ENCODE measurements around the gene TBC1D23. TPM values are rescaled to one million over a fixed set of nuclear protein-coding genes. Genes with fewer than 3 reads are reported as not detected.

Gene TBC1D23
- total and polyA plus RNA-seq, 2 of the 13 experiments (the other 11 are each of a cell fraction or from before 2014, with no cell fraction given) = 28.7 to 35.4 TPM

DNA sequence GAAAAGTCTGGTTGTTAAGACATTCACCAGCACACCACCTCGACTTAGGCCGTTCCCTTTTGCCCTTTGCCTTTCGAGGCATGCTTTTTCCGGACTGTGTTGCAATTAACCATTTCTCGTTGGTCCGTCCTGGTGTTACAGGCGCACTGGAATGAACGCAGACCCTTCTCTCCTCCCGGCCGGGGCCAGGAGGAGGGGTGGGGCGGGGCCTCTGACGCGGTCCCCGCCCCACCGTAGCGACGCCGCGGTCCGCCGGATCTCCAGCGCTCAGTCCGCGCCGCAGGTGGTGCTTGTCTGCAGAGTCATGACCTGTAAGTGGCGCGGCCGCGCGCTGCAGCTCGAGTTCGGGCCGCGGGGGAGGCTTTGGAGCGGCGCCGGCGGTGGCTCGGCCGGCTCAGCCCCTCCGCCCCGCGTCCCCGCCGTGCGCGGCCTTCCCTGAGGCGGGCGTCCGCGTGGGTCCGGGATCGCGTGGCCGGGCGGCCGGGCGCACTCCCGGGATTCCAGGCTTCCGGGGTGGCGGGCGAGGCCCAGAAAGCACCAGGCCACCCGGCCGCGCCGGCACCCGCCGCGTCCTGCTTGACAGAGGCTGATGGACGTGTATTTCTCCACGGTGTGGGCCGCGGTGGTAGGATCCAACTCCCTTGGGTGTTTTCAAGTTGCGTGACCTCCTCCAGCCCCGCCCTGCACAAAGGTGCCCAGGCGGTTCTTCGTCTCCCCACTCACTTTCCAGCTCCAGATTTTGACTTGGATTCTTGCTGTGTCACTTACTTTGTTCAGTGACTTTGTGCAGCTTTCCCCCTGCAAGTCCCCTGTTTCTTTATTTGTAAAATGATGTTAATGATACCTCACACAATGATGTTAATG, 73.9 kb downstream of the TBC1D23 start, which contains the start of gene NIT2 (continued):
- TF ChIP-seq, protein P1, sequence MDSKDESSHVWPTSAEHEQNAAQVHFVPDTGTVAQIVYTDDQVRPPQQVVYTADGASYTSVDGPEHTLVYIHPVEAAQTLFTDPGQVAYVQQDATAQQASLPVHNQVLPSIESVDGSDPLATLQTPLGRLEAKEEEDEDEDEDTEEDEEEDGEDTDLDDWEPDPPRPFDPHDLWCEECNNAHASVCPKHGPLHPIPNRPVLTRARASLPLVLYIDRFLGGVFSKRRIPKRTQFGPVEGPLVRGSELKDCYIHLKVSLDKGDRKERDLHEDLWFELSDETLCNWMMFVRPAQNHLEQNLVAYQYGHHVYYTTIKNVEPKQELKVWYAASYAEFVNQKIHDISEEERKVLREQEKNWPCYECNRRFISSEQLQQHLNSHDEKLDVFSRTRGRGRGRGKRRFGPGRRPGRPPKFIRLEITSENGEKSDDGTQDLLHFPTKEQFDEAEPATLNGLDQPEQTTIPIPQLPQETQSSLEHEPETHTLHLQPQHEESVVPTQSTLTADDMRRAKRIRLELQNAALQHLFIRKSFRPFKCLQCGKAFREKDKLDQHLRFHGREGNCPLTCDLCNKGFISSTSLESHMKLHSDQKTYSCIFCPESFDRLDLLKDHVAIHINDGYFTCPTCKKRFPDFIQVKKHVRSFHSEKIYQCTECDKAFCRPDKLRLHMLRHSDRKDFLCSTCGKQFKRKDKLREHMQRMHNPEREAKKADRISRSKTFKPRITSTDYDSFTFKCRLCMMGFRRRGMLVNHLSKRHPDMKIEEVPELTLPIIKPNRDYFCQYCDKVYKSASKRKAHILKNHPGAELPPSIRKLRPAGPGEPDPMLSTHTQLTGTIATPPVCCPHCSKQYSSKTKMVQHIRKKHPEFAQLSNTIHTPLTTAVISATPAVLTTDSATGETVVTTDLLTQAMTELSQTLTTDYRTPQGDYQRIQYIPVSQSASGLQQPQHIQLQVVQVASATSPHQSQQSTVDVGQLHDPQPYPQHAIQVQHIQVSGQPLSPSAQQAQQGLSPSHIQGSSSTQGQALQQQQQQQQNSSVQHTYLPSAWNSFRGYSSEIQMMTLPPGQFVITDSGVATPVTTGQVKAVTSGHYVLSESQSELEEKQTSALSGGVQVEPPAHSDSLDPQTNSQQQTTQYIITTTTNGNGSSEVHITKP (CRISPR knock-in tag; IDR thresholded peaks at IDR 0.05; ENCODE audit: low read depth) = 0 out of 2 replicates have a peak, but pooled peaks have one; percentile 24
- TF ChIP-seq ZSCAN20 (CRISPR knock-in tag; IDR thresholded peaks at IDR 0.05; ENCODE audit: borderline replicate concordance) (peak; percentile 84; the same call in 1 of the 2 replicates), ZNF333 (CRISPR knock-in tag; IDR thresholded peaks at IDR 0.05; ENCODE audit: borderline replicate concordance) (no peak), PHF21A (CRISPR knock-in tag; IDR thresholded peaks at IDR 0.05) (peak; percentile 67), ZNF563 (CRISPR knock-in tag; IDR thresholded peaks at IDR 0.05) (peak; percentile 41; the same call in 1 of the 2 replicates), PHF5A (CRISPR knock-in tag; IDR thresholded peaks at IDR 0.05; ENCODE audit: low read depth, unreplicated experiment) (no peak), HCFC1 (IDR thresholded peaks at IDR 0.05; ENCODE audit: low read depth, low read length) (0 out of 2 replicates have a peak, but pooled peaks have one; percentile 22), KLF16 (CRISPR knock-in tag; IDR thresholded peaks at IDR 0.05) (peak in 1 of 2 experiments; percentile 68; a peak in 1 of 4 replicates), ZFP1 (CRISPR knock-in tag; IDR thresholded peaks at IDR 0.05) (peak; percentile 62; the same call in 1 of the 2 replicates), SAP130 (CRISPR knock-in tag; IDR thresholded peaks at IDR 0.05; ENCODE audit: low read depth) (peak; percentile 65; the same call in 1 of the 2 replicates), ZNF432 (CRISPR knock-in tag; IDR thresholded peaks at IDR 0.05; ENCODE audit: borderline replicate concordance) (no peak), NFYB (CRISPR knock-in tag; IDR thresholded peaks at IDR 0.05) (peak; percentile 35; the same call in 1 of the 2 replicates)
- TF ChIP-seq, protein P2, sequence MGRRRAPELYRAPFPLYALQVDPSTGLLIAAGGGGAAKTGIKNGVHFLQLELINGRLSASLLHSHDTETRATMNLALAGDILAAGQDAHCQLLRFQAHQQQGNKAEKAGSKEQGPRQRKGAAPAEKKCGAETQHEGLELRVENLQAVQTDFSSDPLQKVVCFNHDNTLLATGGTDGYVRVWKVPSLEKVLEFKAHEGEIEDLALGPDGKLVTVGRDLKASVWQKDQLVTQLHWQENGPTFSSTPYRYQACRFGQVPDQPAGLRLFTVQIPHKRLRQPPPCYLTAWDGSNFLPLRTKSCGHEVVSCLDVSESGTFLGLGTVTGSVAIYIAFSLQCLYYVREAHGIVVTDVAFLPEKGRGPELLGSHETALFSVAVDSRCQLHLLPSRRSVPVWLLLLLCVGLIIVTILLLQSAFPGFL (CRISPR knock-in tag; IDR thresholded peaks at IDR 0.05) = no peak
- TF ChIP-seq, protein P3, sequence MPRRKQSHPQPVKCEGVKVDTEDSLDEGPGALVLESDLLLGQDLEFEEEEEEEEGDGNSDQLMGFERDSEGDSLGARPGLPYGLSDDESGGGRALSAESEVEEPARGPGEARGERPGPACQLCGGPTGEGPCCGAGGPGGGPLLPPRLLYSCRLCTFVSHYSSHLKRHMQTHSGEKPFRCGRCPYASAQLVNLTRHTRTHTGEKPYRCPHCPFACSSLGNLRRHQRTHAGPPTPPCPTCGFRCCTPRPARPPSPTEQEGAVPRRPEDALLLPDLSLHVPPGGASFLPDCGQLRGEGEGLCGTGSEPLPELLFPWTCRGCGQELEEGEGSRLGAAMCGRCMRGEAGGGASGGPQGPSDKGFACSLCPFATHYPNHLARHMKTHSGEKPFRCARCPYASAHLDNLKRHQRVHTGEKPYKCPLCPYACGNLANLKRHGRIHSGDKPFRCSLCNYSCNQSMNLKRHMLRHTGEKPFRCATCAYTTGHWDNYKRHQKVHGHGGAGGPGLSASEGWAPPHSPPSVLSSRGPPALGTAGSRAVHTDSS (CRISPR knock-in tag; conservative IDR thresholded peaks at IDR 0.05) = no peak
- TF ChIP-seq, protein P4, sequence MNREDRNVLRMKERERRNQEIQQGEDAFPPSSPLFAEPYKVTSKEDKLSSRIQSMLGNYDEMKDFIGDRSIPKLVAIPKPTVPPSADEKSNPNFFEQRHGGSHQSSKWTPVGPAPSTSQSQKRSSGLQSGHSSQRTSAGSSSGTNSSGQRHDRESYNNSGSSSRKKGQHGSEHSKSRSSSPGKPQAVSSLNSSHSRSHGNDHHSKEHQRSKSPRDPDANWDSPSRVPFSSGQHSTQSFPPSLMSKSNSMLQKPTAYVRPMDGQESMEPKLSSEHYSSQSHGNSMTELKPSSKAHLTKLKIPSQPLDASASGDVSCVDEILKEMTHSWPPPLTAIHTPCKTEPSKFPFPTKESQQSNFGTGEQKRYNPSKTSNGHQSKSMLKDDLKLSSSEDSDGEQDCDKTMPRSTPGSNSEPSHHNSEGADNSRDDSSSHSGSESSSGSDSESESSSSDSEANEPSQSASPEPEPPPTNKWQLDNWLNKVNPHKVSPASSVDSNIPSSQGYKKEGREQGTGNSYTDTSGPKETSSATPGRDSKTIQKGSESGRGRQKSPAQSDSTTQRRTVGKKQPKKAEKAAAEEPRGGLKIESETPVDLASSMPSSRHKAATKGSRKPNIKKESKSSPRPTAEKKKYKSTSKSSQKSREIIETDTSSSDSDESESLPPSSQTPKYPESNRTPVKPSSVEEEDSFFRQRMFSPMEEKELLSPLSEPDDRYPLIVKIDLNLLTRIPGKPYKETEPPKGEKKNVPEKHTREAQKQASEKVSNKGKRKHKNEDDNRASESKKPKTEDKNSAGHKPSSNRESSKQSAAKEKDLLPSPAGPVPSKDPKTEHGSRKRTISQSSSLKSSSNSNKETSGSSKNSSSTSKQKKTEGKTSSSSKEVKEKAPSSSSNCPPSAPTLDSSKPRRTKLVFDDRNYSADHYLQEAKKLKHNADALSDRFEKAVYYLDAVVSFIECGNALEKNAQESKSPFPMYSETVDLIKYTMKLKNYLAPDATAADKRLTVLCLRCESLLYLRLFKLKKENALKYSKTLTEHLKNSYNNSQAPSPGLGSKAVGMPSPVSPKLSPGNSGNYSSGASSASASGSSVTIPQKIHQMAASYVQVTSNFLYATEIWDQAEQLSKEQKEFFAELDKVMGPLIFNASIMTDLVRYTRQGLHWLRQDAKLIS (CRISPR knock-in tag; IDR thresholded peaks at IDR 0.05) = no peak
- TF ChIP-seq, protein P5, sequence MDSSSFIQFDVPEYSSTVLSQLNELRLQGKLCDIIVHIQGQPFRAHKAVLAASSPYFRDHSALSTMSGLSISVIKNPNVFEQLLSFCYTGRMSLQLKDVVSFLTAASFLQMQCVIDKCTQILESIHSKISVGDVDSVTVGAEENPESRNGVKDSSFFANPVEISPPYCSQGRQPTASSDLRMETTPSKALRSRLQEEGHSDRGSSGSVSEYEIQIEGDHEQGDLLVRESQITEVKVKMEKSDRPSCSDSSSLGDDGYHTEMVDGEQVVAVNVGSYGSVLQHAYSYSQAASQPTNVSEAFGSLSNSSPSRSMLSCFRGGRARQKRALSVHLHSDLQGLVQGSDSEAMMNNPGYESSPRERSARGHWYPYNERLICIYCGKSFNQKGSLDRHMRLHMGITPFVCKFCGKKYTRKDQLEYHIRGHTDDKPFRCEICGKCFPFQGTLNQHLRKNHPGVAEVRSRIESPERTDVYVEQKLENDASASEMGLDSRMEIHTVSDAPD (CRISPR knock-in tag; IDR thresholded peaks at IDR 0.05) = peak; percentile 45; the same call in 1 of the 2 replicates

All from HepG2 (cell line).